GM23338 (cell line): ENCODE measurements around the gene SNAI1.

Experiments used
- CREB1 ChIP-seq: fragments of 250-450 bp; sonication (Bioruptor Pico); IDR thresholded peaks from 2 replicates; pipeline ENCODE4 v1.5.0; 2020; ENCODE audit warnings: low read depth, mild to moderate bottlenecking, moderate library complexity
- CTCF ChIP-seq, 2 experiments: fragments of 200-600 bp in 1 of 2; sonication (generic) in 1 of 2; conservative IDR thresholded peaks; 2 replicates each; pipeline versions ENCODE4 v1.5.1 to v1.6.1; 2016 to 2017; ENCODE audit warnings: antibody characterized with exemption in 2 of 2, low read depth in 2 of 2, mild to moderate bottlenecking in 2 of 2, moderate library complexity in 1 of 2
- EZH2 ChIP-seq: fragments of 200-600 bp; sonication (generic); IDR thresholded peaks from one replicate; pipeline ENCODE4 v1.8.0; 2017; ENCODE audit warnings: antibody characterized with exemption, mild to moderate bottlenecking, low read depth; ENCODE audit not compliant: unreplicated experiment
- EZH2phosphoT487 ChIP-seq: fragments of 200-600 bp; sonication (generic); IDR thresholded peaks from one replicate; pipeline ENCODE4 v1.8.1; 2018; ENCODE audit warnings: antibody characterized with exemption; ENCODE audit not compliant: unreplicated experiment
- JUNB ChIP-seq: IDR thresholded peaks from one replicate; pipeline ENCODE4 v1.6.1; 2016; ENCODE audit warnings: antibody characterized with exemption; ENCODE audit not compliant: unreplicated experiment
- POLR2AphosphoS5 ChIP-seq: IDR thresholded peaks from 2 replicates; pipeline ENCODE4 v1.6.1; 2016; ENCODE audit warnings: antibody characterized with exemption, low read depth
- REST ChIP-seq: IDR thresholded peaks from one replicate; pipeline ENCODE4 v1.6.1; 2018; ENCODE audit warnings: antibody characterized with exemption; ENCODE audit not compliant: unreplicated experiment

GRCh38 chr20:50014570-50015562 lies 32.1 kb downstream of the SNAI1 start:
- TF ChIP-seq EZH2: no peak
- TF ChIP-seq CTCF (conservative IDR thresholded peaks at IDR 0.05; ENCODE audit: low read depth in 2 of 2): no peak
- TF ChIP-seq POLR2AphosphoS5: no peak
- no peak for TF ChIP-seq REST
- no peak for TF ChIP-seq JUNB
- no peak for TF ChIP-seq EZH2phosphoT487
- no peak for TF ChIP-seq CREB1
